ENCODE results near the gene POMC. TPM values are rescaled to one million over a fixed set of nuclear protein-coding genes. Genes with fewer than 3 reads are reported as not detected.

POMC gene
- total RNA-seq (1 to 10 TPM; 2.4 to 4.9 (median 3.2) TPM), polyA plus RNA-seq (1 to 10 TPM; 7.4 to 9.8 (median 8.8) TPM)
- long read RNA-seq, donor 1: 0 reads
- long read RNA-seq, donor 2, partial matches to known transcripts: 0 of 1 reads
- long read RNA-seq, donor 2, other reads (novel, unspliced or antisense): 0 of 1 reads

DNA sequence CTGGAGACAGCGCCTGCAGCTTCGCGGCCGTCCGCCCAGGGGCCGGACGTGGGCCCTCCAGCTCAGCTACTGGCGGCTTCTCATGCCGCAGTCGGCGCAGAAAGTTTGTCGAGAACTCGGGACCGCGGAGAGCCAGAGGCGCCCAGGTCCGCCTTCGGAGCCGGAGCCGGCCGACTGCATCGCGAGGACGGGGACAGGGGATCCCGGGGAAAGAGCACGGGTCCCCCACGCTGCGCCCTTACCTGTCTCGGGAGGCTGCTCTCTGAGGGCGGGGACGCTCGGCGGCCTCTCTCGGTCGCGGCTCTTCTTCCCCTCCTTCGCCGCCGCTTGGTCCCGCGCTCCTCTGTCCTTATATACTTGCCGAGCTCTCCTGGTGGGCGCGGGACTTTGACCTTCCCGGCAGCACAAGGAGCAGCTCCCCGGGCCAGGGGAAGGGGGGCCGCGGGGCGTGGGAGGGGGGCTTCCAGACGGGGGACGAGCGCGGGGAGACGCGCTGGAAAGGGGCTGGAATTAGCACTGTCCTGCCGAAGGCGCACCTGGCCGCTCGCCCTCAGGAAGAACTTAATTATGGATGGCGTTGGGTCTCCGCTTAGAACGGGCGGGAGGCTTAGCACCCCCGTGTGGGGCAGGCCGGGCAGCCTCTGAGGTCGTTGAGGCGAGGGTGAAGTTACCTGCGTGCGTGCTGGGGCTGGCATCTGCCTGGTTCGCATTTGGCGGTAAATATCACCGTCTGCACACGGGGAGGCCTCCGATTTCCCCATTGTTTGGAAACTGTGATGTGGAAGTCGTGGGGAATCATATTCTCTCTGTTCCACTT is at the start of gene POMC:
POMC (minus strand) TSS at position 325 of the 817 bp plus-strand sequence. CDS start 3,808 bp downstream, outside the sequence.
- Histone ChIP-seq H3K27ac (no peak within 1 kb of the TSS), H3K4me3 (peak within 1 kb of the TSS; percentile 26 to 68 (median 42)), H3K4me1 (peaks cover 9 to 38% (median 23%) of the 10 kb centered on the region in 6 donors), H3K9me3 (no peaks in the 10 kb centered on the region), H3K36me3 (no peaks in the 10 kb centered on the region), H3K27me3 (replicated peaks in 1 of 7) (peaks cover 6 to 55% (median 38%) of the 10 kb centered on the region in 7 donors)
- 4 to 11% (median 6%) methylated on average over 32 to 75 of the region's 75 CpGs for WGBS, 5 donors
- intact Hi-C loops (cut with DNase I; ENCODE audit: low total_unique reads): no loop called here
- peak; percentile 82 for DNase-seq
- TF ChIP-seq POLR2A (IDR thresholded peaks at IDR 0.05) (no peak), POLR2AphosphoS5 (IDR thresholded peaks at IDR 0.05) (peak in 1 of 3 donors; percentile 70)
- TF ChIP-seq, protein P1, sequence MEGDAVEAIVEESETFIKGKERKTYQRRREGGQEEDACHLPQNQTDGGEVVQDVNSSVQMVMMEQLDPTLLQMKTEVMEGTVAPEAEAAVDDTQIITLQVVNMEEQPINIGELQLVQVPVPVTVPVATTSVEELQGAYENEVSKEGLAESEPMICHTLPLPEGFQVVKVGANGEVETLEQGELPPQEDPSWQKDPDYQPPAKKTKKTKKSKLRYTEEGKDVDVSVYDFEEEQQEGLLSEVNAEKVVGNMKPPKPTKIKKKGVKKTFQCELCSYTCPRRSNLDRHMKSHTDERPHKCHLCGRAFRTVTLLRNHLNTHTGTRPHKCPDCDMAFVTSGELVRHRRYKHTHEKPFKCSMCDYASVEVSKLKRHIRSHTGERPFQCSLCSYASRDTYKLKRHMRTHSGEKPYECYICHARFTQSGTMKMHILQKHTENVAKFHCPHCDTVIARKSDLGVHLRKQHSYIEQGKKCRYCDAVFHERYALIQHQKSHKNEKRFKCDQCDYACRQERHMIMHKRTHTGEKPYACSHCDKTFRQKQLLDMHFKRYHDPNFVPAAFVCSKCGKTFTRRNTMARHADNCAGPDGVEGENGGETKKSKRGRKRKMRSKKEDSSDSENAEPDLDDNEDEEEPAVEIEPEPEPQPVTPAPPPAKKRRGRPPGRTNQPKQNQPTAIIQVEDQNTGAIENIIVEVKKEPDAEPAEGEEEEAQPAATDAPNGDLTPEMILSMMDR (IDR thresholded peaks at IDR 0.05 in 8 of 11, conservative IDR thresholded peaks at IDR 0.05 in 3 of 11): no peak

DNA sequence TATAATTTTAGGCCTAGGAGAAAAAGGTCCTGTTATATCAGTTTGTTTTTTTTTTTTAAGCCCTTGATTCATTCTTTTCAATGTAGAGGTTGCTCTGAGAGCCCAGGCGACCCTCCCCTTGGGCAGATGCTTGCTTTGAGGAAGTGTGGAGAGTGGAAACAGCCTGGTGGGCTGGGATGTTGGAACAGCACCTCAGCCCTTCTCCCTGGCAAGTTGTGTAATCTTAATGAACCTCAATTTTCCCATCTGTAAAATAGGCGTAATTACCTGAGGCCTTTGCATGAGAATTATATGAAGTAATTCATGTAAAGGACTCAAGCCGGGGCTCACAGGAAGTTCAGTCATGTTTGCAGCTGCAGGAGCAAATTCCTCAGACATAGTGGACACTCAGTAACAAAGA is 49.7 kb upstream of the POMC start:
- Histone ChIP-seq H3K27ac (no peak overlapping the region), H3K9me3 (no peaks in the 10 kb centered on the region), H3K4me1 (peaks cover 6 to 27% (median 11%) of the 10 kb centered on the region in 6 donors), H3K27me3 (replicated peaks in 1 of 7) (no peaks in the 10 kb centered on the region), H3K36me3 (no peaks in the 10 kb centered on the region), H3K4me3 (no peak overlapping the region)
- intact Hi-C loops (cut with DNase I; ENCODE audit: low total_unique reads): no loop called here
- TF ChIP-seq POLR2AphosphoS5 (IDR thresholded peaks at IDR 0.05): no peak
- TF ChIP-seq, protein P1 (IDR thresholded peaks at IDR 0.05 in 8 of 11, conservative IDR thresholded peaks at IDR 0.05 in 3 of 11): no peak
- WGBS, 5 donors: 80 to 93% (median 88%) methylated on average over 3 of the region's 3 CpGs
- no peak for DNase-seq

DNA sequence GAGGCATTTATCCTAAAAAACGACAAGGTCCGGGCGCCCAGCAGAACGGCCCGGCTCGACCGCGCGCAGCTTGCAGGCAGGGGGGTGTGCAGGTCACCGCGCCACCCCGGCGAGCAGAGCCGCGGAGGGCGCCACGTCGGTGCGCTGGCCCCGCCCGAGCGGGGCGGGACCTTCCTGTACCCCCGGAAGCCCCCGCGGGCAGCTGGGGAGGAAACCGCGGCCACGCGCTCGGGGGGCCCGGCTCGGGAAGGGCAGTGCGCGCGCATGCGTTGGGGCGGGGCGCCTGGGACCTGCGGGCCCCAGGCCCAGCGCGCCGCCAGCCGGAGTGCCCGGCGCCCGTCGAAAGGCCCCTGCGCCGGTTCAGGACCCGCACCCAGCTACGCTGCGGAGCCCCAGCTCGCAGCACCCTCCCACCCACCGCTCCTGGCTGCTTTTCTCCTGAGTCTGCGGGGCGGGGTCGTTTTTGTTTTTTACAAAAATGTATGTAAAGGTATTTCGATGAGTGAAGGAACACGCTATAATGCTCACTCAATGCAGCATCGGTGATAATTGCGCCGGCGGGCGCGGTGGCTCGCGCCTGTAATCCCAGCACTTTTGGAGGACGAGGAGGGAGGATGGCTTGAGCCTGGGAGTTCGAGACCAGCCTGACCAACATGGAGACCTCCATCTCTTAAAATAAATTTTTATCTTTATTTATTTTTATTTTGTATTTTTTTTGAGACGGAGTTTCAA is 47.7 kb upstream of the POMC start:
- peak overlapping the region; percentile 67 to 87 (median 84) for H3K27ac ChIP-seq
- intact Hi-C loops (cut with DNase I; ENCODE audit: low total_unique reads): no loop called here

More for the DNA sequence above, 47.7 kb upstream of the POMC start:
- 2 to 4% (median 3%) methylated on average over 40 to 71 of the region's 71 CpGs for WGBS, 5 donors
- Histone ChIP-seq H3K27me3 (replicated peaks in 1 of 7) (no peaks in the 10 kb centered on the region), H3K36me3 (no peaks in the 10 kb centered on the region), H3K9me3 (no peaks in the 10 kb centered on the region), H3K4me1 (peaks cover 6 to 32% (median 12%) of the 10 kb centered on the region in 6 donors), H3K4me3 (peak overlapping the region; percentile 34 to 74 (median 50))
- DNase-seq: peak; percentile 97
- TF ChIP-seq, protein P1 (IDR thresholded peaks at IDR 0.05 in 8 of 11, conservative IDR thresholded peaks at IDR 0.05 in 3 of 11): no peak
- TF ChIP-seq POLR2A (IDR thresholded peaks at IDR 0.05) (peak in 1 of 3 donors; percentile 22), POLR2AphosphoS5 (IDR thresholded peaks at IDR 0.05) (peak; percentile 64 to 86 (median 83))
